ENCODE measurements around the gene ZNF813.
"Not testable (repeated sequence)": the region's sequence is repeated elsewhere in the genome, so short reads cannot be mapped to it uniquely, and the experiment has no call there.

ZNF813 gene

GRCh38 chr19:53475470-53475869, 7.9 kb downstream of the ZNF813 start:
- H3K27ac ChIP-seq; DNase-seq (ENCODE audit: low read depth, low spot score): not testable (repeated sequence)

DNA sequence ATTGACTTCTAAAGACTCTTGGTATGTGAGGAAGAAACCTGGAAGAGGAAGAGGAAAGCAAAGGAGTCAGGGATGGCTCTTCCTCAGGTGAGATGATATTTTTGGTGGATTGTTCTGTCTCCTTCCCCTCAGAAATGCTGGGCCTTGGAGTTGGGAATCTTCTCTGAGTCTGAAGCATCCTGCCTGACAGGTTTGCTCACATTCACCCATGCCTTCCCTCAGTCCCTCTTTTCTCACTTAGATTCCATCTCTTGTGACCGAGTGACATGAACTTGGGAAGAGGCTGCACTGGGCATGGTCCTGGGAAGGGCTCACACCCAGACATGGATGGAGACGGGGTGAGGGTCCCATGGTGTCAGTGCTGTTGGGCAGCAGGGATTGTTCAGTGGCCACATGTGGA, 16.2 kb downstream of the ZNF813 start:
- not testable (repeated sequence) for DNase-seq (ENCODE audit: low read depth, low spot score); H3K27ac ChIP-seq

GRCh38 chr19:53485046-53486004, 17.8 kb downstream of the ZNF813 start:
- DNase-seq (ENCODE audit: low read depth, low spot score), result no peak
- no peak overlapping the region for H3K27ac ChIP-seq

- no peak for DNase-seq (ENCODE audit: low read depth, low spot score)
- no peak overlapping the region for H3K27ac ChIP-seq
Observed at GRCh38 chr19:53492153-53492552, 24.6 kb downstream of the ZNF813 start.

GRCh38 chr19:53497311-53498023, 29.9 kb downstream of the ZNF813 start:
- H3K27ac ChIP-seq, result peak overlapping the region; percentile 19
- not testable (repeated sequence) for DNase-seq (ENCODE audit: low read depth, low spot score)

GRCh38 chr19:53498024-53498395, 30.5 kb downstream of the ZNF813 start:
- H3K27ac ChIP-seq, result peak overlapping the region; percentile 19
- not testable (repeated sequence) for DNase-seq (ENCODE audit: low read depth, low spot score)

DNA sequence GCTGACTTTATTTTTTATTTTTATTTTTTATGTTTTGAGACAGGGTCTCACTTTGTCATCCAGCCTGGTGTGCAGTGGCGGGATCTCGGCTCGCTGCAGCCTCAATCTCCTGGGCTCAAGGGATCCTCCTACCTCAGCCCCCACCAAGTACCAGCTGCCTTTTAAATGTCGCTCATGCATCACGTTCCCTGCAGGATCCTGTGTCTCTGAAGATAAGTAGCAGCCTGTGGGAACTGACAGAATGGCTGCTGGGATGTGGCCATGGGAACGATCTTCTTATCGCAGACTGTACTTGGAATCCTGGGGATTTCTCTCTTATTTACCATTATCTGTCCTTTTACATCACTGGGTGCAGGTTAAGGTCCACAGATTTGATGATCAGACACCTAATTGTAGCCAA, 35.6 kb downstream of the ZNF813 start:
- not testable (repeated sequence) for DNase-seq (ENCODE audit: low read depth, low spot score); H3K27ac ChIP-seq

DNA sequence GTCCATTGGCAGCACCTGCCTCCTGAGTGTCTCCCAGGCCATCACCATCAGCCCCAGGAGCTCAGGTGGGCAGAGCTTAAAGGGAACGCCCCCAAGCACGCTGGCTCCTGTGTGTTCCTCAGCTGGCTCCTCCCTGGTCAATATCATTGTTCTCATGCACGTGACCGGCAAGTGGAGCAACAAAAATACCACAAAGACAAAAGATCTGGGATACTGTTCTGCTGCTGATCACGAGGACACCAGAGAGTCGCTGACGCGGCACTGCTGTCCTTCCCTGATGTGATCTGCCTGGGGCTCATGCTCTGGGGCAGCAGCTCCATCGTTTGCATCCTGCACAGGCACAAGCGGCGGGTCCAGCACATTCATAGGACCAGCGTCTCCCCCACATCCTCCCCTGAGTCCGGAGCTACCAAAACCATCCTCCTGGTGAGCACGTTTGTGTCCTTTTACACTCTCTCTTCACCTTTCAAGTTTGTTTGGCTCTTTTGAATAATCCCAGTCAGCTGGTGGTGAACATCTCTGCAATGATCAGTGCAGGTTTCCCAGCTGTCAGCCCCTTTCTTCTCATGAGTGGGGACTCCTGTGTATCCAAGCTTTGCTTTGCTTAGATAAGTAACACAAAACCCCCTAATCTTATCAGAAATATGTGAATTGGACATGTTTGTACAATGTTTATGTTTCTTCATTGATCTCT, 36.3 kb downstream of the ZNF813 start:
- not testable (repeated sequence) for H3K27ac ChIP-seq; DNase-seq (ENCODE audit: low read depth, low spot score)

DNA sequence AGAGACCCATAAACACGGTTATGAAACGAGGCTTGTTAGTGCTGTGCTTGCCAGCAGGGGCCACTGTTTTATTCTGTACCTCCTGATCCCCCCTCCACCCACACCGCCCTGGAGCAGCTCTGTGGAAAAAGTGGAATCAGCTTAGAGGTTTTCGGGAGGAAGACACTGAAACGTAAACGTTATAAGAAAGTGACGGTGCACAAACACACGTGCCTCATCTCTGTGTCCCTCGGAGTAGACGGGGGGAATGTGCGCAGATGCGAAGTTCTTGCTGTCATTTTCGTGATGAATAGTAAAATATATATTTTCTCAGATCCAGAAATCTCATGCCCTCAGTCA, 36.8 kb downstream of the ZNF813 start:
- not testable (repeated sequence) for DNase-seq (ENCODE audit: low read depth, low spot score); H3K27ac ChIP-seq

DNA sequence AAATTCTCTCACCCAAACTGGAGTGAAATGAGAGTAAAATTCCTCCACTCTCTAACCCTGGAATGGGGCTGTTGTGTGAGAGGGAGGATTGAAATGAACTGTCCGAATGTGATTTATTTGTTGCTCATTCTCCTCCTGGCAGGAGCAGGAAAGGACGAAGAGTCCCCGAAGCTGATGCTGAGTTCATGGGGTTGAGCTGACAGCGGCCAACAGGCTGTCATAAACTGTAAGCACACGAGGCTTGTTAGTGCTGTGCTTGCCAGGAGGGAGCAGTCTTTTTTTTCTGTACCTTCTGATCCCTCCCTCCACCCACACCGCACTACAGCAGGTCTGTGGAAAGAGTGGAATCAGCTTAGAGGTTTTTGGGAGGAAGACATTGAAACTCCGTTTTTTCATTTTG, 37.4 kb downstream of the ZNF813 start:
- H3K27ac ChIP-seq, result no peak overlapping the region
- DNase-seq (ENCODE audit: low read depth, low spot score), result no peak

DNA sequence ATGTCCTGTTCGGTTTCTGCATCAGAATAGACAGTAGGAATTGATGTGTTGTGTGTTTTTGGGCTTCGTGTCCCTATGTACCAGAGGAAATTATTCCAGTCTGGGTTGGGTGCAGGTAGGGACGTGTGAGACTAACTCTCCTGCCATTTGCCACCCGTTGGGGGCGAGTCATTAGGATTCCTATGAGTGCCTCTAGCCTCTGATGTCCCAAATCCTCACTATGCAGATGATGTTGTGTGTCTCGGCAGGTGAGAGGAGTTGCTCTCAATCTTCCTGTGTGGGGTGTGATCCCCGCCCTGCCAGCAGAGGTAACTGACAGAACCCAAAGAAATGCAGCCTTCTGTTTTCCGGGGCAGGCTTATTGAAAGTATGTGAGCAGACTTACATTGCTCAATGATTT, 39.2 kb downstream of the ZNF813 start:
- DNase-seq (ENCODE audit: low read depth, low spot score), result no peak
- no peak overlapping the region for H3K27ac ChIP-seq

- no peak for DNase-seq (ENCODE audit: low read depth, low spot score)
- no peak overlapping the region for H3K27ac ChIP-seq
Observed at GRCh38 chr19:53507523-53508442, 40.2 kb downstream of the ZNF813 start.

DNA sequence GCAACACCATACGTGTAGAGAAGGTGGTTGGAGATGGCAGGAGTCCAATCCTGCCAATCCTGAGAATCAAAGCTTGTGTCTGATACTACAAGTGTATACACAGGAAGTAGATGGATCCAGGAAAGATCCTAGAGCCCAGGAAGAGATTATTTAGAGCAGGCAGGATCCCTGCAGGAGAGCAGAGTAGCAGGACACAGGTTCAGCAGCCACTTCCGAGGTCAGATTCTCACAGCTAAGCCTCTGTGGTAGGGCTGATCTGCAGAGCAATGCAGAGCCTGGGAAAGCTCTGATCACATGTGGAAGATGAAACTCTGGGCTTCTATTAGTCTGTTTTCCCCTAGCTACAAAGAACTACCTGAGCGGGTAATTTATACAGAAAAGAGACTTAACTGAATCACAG, 41.9 kb downstream of the ZNF813 start:
- DNase-seq (ENCODE audit: low read depth, low spot score), result no peak
- no peak overlapping the region for H3K27ac ChIP-seq

GRCh38 chr19:53509845-53510244, 42.3 kb downstream of the ZNF813 start:
- DNase-seq (ENCODE audit: low read depth, low spot score), result no peak
- no peak overlapping the region for H3K27ac ChIP-seq

DNA sequence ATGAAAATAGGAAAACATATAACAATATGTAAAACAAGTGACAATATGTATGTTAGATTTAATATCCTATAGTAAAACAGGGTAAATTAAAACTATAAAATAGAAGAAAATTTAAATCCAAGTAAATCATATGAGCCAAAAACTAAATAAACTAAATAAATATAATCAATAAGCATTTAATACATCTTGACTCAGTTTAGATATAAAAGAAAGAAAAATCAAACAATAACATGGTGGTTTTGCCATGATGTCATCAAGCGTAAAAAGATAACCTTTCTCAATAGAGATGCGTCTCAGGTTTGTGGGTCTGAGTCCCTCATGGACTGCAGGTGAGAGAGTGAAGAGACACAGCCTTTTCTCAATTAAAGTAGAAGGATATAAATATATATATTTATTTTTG, 43.8 kb downstream of the ZNF813 start:
- no peak for DNase-seq (ENCODE audit: low read depth, low spot score)
- H3K27ac ChIP-seq, result no peak overlapping the region

DNA sequence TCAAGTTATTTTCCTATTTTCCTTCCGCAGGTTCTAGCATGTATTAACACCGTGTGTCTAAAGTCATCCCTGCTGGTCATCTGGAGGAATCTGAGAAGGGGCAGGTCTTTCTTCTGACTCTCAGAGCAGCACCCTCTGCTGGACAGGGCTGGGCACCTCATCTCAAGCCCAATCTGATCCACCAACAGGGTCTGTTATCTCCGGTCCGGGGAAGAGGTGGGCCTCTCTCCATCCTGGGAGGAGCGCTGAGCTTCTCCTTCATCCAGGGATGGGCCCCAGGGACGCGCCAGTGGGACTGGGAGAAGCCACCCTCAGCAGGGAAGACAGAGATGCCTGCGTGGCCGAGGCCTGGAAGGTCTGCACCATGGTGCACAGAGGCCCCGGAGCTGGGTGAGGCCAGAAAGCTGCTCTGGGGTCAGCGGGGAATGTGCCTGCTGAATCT, 44.4 kb downstream of the ZNF813 start:
- DNase-seq (ENCODE audit: low read depth, low spot score), result peak; percentile 24
- no peak overlapping the region for H3K27ac ChIP-seq

DNA sequence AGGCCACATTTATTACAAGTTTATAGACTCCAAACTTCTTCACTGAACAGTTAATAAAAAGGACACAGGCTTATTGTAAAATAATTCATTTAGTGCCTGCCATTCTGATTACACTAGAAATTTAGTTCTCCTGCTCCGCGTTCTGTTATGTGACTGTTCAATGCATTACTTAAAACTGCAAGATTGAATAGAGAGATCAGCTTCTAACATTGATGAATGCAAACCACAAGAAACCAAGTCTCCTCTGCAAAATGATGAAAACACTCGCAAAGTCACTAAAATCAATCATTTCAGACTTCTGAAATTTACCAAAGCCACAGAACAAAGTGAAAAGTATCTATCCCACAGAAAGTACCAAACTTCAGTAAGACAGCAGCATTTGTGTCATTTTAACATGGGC, 47.5 kb downstream of the ZNF813 start:
- DNase-seq (ENCODE audit: low read depth, low spot score), result not testable (repeated sequence)

DNA sequence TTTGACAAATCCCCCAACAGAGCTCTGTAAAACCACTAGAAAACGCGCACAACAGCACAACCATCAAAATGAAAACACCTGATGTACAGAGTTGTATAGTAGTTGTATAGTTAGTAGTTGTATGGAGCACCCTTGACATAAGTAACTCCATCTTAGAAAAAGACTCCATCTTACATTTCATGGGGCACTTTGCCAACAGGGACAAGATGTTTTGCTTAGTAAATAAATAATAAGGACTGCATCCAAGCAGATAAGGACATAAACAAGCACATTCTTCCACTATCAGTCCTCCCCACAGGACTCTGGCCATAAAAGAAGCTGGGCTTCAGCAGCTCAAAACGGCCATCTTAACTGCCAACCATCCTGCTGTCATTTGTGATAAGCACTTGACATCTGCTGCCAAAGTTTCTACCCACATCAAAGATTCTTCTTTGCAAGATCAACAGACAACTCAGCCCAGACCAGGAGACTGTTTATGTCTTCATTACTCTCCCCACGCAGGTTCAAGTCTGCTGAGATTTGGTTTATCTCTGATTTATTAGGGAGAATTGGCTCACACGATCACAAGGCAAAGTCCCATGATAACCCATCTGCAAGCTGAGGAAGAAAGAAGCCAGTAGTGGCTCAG, 49.7 kb downstream of the ZNF813 start:
- DNase-seq (ENCODE audit: low read depth, low spot score), result no peak

More for the DNA sequence above, 47.5 kb downstream of the ZNF813 start:
- H3K27ac ChIP-seq, result not testable (repeated sequence)

DNA sequence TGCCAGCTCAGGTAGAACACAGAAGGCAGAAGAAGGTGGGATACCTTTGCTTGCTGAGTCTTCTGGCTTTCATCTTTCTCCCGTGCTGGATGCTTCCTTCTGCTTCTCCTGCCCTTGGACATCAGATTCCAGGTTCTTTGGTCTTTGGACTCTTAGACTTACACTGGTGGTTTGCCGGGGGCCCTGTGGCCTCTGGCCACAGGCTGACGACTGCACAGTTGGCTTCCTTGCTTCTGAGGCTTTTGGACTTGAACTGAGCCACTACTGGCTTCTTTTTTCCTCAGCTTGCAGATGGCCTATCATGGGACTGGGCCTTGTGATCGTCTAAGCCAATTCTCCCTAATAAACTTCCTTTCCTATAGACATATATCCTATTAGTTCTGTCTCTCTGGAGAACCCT, 50.6 kb downstream of the ZNF813 start:
- no peak for DNase-seq (ENCODE audit: low read depth, low spot score)
- H3K27ac ChIP-seq, result no peak overlapping the region

More for the DNA sequence above, 49.7 kb downstream of the ZNF813 start:
- no peak overlapping the region for H3K27ac ChIP-seq
